Measurements from ENCODE around the gene NFX1. TPM values are rescaled to one million over a fixed set of nuclear protein-coding genes. Genes with fewer than 3 reads are reported as not detected.

Gene NFX1
- total and polyA plus RNA-seq, 10 of the 15 experiments (the other 5 are each of a cell fraction or from before 2014, with no cell fraction given): 11.9 to 45.1 (median 36.1) TPM

GRCh38 chr9:33416996-33417395 is 126.7 kb downstream of the NFX1 start:
- no peaks in the 10 kb centered on the region for H3K9me3 ChIP-seq (replicated peaks; ENCODE audit: control insufficient read depth, insufficient read depth, low read length)
- H2AFZ ChIP-seq (ENCODE audit: control insufficient read depth, low read depth, low read length): no peak overlapping the region
- no peak overlapping the region for H3K4me2 ChIP-seq (ENCODE audit: control insufficient read depth, insufficient read depth)
- in situ Hi-C loops (cut with MboI): no loop called here
- no peak overlapping the region for H3K27ac ChIP-seq (ENCODE audit: control insufficient read depth, insufficient read depth)
- H3K4me3 ChIP-seq: no peak overlapping the region
- H3K27me3 ChIP-seq (replicated peaks in 1 of 2; ENCODE audit: control insufficient read depth in 2 of 2, insufficient read depth in 2 of 2, low read length in 1 of 2): no peaks in the 10 kb centered on the region; a peak in 1 of 4 replicates
- no peaks in the 10 kb centered on the region for H3K79me2 ChIP-seq (ENCODE audit: control insufficient read depth, insufficient read depth, low read length)
- CTCF ChIA-PET: interaction anchor here (0.7 to 10.1 kb wide), 6 partner anchors 12 to 133 kb away, joined by 3 to 113 read pairs (median 4); partner anchors contain the start of gene AQP3
- no peak for FAIRE-seq
- no peak for TF ChIP-seq PML (IDR thresholded peaks at IDR 0.05; ENCODE audit: low read length)
- no peak for TF ChIP-seq SRF (IDR thresholded peaks at IDR 0.05; ENCODE audit: low read depth in 2 of 2, low read length in 2 of 2)
- POLR2A ChIA-PET: no interaction called here
- H4K20me1 ChIP-seq (ENCODE audit: control insufficient read depth, insufficient read depth): no peaks in the 10 kb centered on the region
- no peaks in the 10 kb centered on the region for H3K4me1 ChIP-seq (ENCODE audit: control insufficient read depth, insufficient read depth, low read length)
- H3K9ac ChIP-seq (ENCODE audit: control insufficient read depth, insufficient read depth, low read length): no peak overlapping the region
- intact Hi-C loops (cut with micrococcal nuclease; ENCODE audit: unreplicated experiment): no loop called here
- no peaks in the 10 kb centered on the region for H3K36me3 ChIP-seq (ENCODE audit: control insufficient read depth in 2 of 2, insufficient read depth in 2 of 2, low read length in 1 of 2)
- RAD21 ChIA-PET (ENCODE audit: unreplicated experiment): interaction anchor here (3.2 kb wide), 1 partner anchor 36 kb away, joined by 11 read pairs; no protein-coding TSS in a partner anchor
- no peak for DNase-seq (ENCODE audit: low read depth, low spot score)
- BruUV-seq (replicated peaks): no TSS peak
- ATAC-seq: no peak
- SMC1A ChIA-PET (ENCODE audit: uncharacterized antibody, unreplicated experiment): interaction anchor here (2.4 kb wide), 1 partner anchor 50 kb away, joined by 8 read pairs; no protein-coding TSS in a partner anchor
- WGBS (ENCODE audit: insufficient coverage, insufficient replicate concordance, low lambda C conversion rate, missing lambda C conversion rate): 0% methylated on average over 5 of the region's 5 CpGs

GRCh38 chr9:33418090-33418489 is 127.8 kb downstream of the NFX1 start:
- intact Hi-C loops (cut with micrococcal nuclease; ENCODE audit: unreplicated experiment): no loop called here
- no peak for FAIRE-seq
- in situ Hi-C loops (cut with MboI): no loop called here

More at GRCh38 chr9:33418090-33418489, 127.8 kb downstream of the NFX1 start:
- BruUV-seq (replicated peaks): no TSS peak
- Histone ChIP-seq H3K27me3 (replicated peaks in 1 of 2; ENCODE audit: control insufficient read depth in 2 of 2, insufficient read depth in 2 of 2, low read length in 1 of 2) (no peaks in the 10 kb centered on the region; a peak in 1 of 4 replicates), H2AFZ (ENCODE audit: control insufficient read depth, low read depth, low read length) (no peak overlapping the region), H3K36me3 (ENCODE audit: control insufficient read depth in 2 of 2, insufficient read depth in 2 of 2, low read length in 1 of 2) (no peaks in the 10 kb centered on the region), H3K9me3 (replicated peaks; ENCODE audit: control insufficient read depth, insufficient read depth, low read length) (no peaks in the 10 kb centered on the region), H4K20me1 (ENCODE audit: control insufficient read depth, insufficient read depth) (no peaks in the 10 kb centered on the region), H3K9ac (ENCODE audit: control insufficient read depth, insufficient read depth, low read length) (no peak overlapping the region), H3K4me1 (ENCODE audit: control insufficient read depth, insufficient read depth, low read length) (no peaks in the 10 kb centered on the region), H3K27ac (ENCODE audit: control insufficient read depth, insufficient read depth) (no peak overlapping the region), H3K79me2 (ENCODE audit: control insufficient read depth, insufficient read depth, low read length) (no peaks in the 10 kb centered on the region), H3K4me2 (ENCODE audit: control insufficient read depth, insufficient read depth) (no peak overlapping the region), H3K4me3 (no peak overlapping the region)
- POLR2A ChIA-PET: no interaction called here
- ATAC-seq: no peak
- no peak for TF ChIP-seq BRCA1 (IDR thresholded peaks at IDR 0.05; ENCODE audit: low read depth, low read length)
- TF ChIP-seq USF1 (IDR thresholded peaks at IDR 0.05; ENCODE audit: borderline replicate concordance, extremely low read length, insufficient read depth, low read depth, low read length): no peak
- no peak for DNase-seq (ENCODE audit: low read depth, low spot score)
- 40% methylated on average over 8 of the region's 8 CpGs for WGBS (ENCODE audit: insufficient coverage, insufficient replicate concordance, low lambda C conversion rate, missing lambda C conversion rate)
- CTCF ChIA-PET: interaction anchor here (10.1 kb wide), 1 partner anchor 32 kb away, joined by 113 read pairs; the partner anchor contains the start of gene AQP3
- RAD21 ChIA-PET (ENCODE audit: unreplicated experiment): no interaction called here
- SMC1A ChIA-PET (ENCODE audit: uncharacterized antibody, unreplicated experiment): no interaction called here

All from GM12878 (cell line).